Measurements from ENCODE around the gene PACRG.
A peak's percentile ranks its signal among the peaks of the same experiment; 100 is the strongest.

PACRG gene

GRCh38 chr6:163226181-163226835, 498.5 kb downstream of the PACRG start:
- DNase-seq = no peak

DNA sequence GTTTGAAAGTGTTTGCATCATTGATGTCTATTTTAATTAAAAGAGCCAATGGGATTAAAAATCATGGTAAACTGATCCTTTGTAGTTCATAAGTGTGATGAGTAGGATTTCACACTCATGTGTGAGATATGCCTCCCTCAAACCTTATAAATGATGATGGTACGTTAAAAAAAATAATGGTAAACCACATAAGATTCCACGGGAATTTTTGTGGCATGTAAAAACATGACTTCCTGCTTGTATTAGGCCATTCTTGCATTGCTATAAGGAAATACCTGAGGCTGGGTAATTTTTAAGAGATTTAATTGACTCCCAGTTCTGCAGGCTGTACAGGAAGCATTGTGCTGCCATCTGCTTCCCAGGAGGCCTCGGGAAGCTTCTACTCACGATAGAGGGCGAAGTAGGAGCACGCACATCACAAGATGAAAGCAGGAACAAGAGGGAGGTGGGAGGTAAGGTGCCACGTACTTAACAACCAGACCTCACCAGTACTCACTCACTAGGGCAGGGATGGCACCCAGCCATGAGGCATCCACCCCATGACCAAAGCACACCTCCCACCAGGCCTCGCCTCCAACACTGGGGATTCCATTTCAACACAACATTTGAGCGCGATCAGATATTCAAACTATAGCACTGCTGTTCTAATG, 499.2 kb downstream of the PACRG start:
- peak; percentile 70 for DNase-seq

- DNase-seq = no peak
Observed at GRCh38 chr6:163228041-163228440, 500.3 kb downstream of the PACRG start.

GRCh38 chr6:163229050-163229449, 501.3 kb downstream of the PACRG start:
- no peak for DNase-seq

GRCh38 chr6:163230901-163231300, 503.1 kb downstream of the PACRG start:
- no peak for DNase-seq

GRCh38 chr6:163231356-163232014, 503.7 kb downstream of the PACRG start:
- DNase-seq = no peak

DNA sequence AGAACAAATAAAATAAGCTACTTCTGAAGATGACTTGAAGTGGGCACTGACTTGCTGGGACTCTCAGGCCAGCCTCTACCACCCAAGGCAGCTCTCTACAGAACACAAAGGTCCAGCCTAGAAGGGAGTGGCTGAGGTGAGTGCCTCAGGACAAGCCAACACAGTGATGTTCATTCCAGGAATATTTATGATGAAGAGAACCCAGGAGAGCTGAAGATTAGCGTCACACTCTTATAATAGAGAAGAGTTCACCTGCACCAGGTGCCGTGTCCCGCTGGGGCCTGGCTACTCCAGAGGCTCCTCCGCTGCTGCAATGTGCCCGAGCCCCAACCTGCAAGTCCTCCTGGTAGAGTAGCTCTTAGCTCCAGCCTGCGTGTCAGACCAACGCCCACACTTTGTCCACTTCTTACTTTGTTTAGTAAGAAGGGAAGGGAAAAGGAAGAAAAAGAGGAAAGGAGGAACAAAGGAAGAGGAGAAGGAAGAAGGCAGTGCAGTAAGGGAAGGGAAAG, 504.3 kb downstream of the PACRG start:
- no peak for DNase-seq

DNA sequence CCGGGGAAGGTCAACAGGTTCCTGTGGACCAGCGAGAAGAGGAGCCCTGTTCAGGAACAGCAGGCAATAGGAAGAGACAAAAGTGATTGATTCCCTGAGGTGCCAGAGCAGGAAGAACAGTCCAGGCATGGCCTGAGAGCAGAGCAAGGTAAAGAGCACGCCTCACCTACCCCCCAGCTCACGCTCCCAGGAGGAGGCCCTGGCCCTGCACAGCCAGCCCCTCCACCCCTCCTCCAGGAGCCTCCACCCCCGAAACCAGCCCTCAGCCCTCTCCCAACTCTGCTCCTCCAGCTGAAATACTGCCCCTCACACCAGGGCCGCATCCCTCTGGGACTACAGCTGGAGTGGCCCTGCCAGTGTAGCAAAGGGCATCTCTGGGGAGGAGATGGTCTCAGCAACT, 504.9 kb downstream of the PACRG start:
- no peak for DNase-seq

DNA sequence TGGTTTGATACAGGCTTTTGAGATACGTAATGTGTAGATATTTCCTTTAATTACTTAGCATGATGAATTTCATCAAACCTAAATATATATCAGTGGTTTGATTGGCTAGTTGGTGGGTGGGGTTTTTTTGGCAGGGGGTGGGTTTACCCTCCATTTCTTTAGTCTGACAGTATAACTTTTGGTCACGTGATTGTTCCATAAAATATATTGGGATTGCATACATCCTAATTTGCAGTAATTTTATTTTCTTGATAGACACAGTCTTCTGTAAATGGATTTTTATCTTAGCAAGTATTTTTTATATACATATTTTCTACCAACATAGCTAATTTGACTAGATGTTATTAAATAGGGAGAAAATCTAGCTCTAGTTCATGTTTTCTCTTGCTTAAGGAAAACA, 509.3 kb downstream of the PACRG start:
- DNase-seq = no peak

- no peak for DNase-seq
Observed at GRCh38 chr6:163239572-163240340, 512.0 kb downstream of the PACRG start.

- no peak for DNase-seq
Observed at GRCh38 chr6:163240556-163240955, 512.8 kb downstream of the PACRG start.

- no peak for DNase-seq
Observed at GRCh38 chr6:163241683-163242082, 513.9 kb downstream of the PACRG start.

- DNase-seq = no peak
Observed at GRCh38 chr6:163243083-163243482, 515.3 kb downstream of the PACRG start.

- DNase-seq = no peak
Observed at GRCh38 chr6:163243692-163244589, 516.2 kb downstream of the PACRG start.

GRCh38 chr6:163248051-163248450, 520.3 kb downstream of the PACRG start:
- no peak for DNase-seq

DNA sequence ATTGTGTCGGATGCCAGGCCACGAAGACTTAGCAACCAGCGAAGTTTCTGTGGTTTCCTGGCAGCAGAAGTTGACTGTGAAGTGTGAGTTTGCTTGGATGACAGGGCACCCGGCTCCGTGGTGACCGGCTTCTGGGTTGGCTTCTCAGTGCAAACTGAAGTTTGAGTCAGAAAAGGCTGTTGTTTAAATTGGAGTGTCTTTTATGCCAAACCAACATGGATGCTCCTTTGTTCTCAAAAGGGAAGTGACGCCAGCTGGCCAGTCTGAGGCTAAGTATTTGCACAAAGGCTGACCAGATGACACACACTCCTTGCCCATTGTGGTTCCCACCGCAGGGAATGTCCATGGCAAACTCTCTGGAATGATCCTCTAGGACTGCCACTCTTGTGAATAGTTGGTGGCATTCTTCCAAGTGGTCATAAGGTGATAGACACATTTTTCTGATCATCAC, 521.9 kb downstream of the PACRG start:
- no peak for DNase-seq

DNA sequence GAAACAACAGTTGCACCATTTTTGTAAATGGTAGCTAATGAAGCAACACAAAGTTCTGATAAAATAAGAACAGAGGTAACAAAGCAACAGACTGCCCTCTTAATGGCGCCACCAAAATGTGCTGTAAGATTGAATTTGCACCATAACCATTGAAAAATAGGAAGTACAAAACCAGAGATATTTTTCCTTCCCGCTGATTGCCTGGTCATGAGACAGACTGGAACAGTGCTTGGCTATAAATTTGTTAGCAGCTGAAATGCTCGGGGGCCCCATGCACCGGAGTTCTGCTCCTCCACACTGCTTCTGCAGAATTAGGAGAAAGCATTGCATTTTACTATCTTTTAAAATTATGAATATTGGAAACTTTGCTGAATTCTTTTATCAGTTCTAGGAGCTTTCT, 522.3 kb downstream of the PACRG start:
- DNase-seq = no peak

DNA sequence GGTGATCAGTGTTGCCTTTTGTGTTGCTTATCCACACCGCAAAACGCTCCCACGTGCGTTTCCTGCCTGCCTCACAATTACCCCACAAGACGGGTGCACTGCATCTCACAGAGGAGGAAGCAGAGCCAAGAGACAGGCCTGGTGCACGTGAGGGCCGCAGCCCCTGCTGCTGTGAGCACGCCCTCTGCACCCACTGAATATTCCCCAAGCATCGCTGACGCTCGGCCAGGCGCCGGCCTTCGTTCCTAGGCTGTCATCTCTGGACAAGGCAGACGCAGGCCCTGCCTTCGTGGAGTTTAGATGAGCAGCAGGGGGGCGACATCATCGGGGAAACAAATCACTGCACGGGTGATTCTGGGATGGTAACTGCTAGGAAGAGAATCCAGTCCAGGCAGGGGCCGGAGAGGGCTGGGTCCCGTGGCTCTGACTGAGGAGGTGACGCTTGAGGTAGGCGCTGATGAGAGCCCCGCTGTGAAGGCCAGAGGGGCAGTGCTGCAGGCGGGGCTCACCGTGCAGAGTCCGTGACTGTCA, 524.4 kb downstream of the PACRG start:
- DNase-seq = no peak

DNA sequence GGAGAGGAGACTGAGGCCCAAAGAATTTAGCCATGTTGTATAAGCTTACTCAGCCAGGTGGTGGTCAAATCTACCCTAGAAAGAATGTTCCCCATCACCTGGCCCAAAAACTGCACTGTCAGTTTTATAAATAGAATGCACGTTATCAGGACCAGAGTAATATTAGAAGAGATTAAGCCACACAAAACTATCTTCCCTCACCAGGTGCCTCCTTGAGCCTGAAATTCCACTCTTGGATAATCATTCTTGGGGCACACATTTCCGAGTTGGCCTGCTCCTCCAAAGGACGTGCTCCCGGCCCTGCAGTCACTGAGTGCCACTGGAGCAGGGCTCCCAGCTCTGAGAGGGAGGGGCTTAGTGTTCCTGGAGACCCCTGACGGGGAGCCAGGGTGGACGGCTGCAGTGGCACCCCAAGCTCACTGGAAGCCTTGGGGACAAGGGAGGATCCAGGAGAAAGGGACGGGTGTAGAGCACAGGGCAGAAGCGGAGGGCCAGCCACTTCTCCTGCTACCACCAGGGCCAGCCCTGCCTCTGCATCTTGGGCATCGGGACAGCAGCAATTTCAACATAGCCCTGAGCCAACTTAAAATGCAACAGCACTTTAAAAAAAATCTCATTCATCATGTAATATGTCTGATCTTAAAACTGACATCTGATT, 525.9 kb downstream of the PACRG start:
- no peak for DNase-seq

GRCh38 chr6:163254341-163254835, 526.6 kb downstream of the PACRG start:
- DNase-seq = no peak

DNA sequence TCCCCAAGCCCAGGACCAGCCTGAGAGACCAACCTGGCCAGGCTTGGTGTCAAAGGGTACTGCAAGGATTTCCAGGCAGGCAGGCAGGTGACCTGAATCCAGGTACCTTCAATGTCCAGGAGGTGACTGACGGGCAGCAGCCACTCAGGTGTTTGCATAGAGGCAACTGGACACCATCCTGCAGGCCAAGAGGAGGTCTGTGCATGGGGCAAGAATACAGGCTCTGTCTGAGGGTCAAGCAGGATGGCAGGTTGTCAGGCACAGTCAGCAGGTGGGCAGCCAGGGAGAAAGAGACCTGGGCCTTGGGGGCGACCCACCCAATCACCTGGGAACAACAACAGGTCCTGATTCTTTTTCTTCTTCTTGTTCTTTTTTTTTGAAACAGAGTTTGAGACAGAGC, 527.5 kb downstream of the PACRG start:
- DNase-seq = no peak

Measured in fibroblast of skin of right quadriceps (primary cell).